Measurements from ENCODE around the gene PALM. TPM values are rescaled to one million over a fixed set of nuclear protein-coding genes. Genes with fewer than 3 reads are reported as not detected.

The PALM gene
- total RNA-seq, 2 experiments from 2014 or later: 1.2 TPM; not detected in 1

- TF ChIP-seq CTCF (conservative IDR thresholded peaks at IDR 0.05; ENCODE audit: low read length): no peak
- TF ChIP-seq EZH2phosphoT487 (IDR thresholded peaks at IDR 0.05; ENCODE audit: borderline replicate concordance, low read depth, low read length): no peak
- Histone ChIP-seq H3K4me3 (ENCODE audit: low read depth, low read length, poor library complexity, severe bottlenecking) (no peak overlapping the region), H3K9me3 (ENCODE audit: low read length) (no peaks in the 10 kb centered on the region), H3K79me2 (ENCODE audit: insufficient read depth, low read depth, low read length) (no peaks in the 10 kb centered on the region), H3K4me2 (ENCODE audit: low read length) (no peak overlapping the region), H3K4me1 (ENCODE audit: insufficient read depth, low read length, poor library complexity, severe bottlenecking) (no peaks in the 10 kb centered on the region), H2AFZ (ENCODE audit: low read length) (no peak overlapping the region), H3K36me3 (ENCODE audit: insufficient read depth, low read length) (no peaks in the 10 kb centered on the region), H3K27ac (ENCODE audit: low read depth, low read length, poor library complexity, severe bottlenecking) (no peak overlapping the region), H3K9me2 (ENCODE audit: insufficient read depth, low read length) (no peaks in the 10 kb centered on the region), H4K20me1 (ENCODE audit: insufficient read depth, low read length) (no peaks in the 10 kb centered on the region)
- ChIA-PET POLR2A (no interaction called here), CTCF (ENCODE audit: unreplicated experiment) (no interaction called here)
- DNase-seq (ENCODE audit: low spot score): no peak
- BruUV-seq (replicated peaks): no TSS peak
- intact Hi-C loops (cut with micrococcal nuclease; ENCODE audit: unreplicated experiment): no loop called here
Measured at GRCh38 chr19:772063-772462, 63.3 kb downstream of the PALM start.

GRCh38 chr19:772730-773436 lies 64.1 kb downstream of the PALM start:
- intact Hi-C loops (cut with micrococcal nuclease; ENCODE audit: unreplicated experiment): no loop called here
- H3K4me2 ChIP-seq (ENCODE audit: low read length): no peak overlapping the region
- no peak for DNase-seq (ENCODE audit: low spot score)
- H2AFZ ChIP-seq (ENCODE audit: low read length): no peak overlapping the region
- H3K4me1 ChIP-seq (ENCODE audit: insufficient read depth, low read length, poor library complexity, severe bottlenecking): no peaks in the 10 kb centered on the region
- no peaks in the 10 kb centered on the region for H3K9me2 ChIP-seq (ENCODE audit: insufficient read depth, low read length)
- no peak overlapping the region for H3K27ac ChIP-seq (ENCODE audit: low read depth, low read length, poor library complexity, severe bottlenecking)
- ChIA-PET CTCF (ENCODE audit: unreplicated experiment) (no interaction called here), POLR2A (no interaction called here)
- no peak overlapping the region for H3K4me3 ChIP-seq (ENCODE audit: low read depth, low read length, poor library complexity, severe bottlenecking)
- H3K36me3 ChIP-seq (ENCODE audit: insufficient read depth, low read length): no peaks in the 10 kb centered on the region
- TF ChIP-seq EZH2phosphoT487 (IDR thresholded peaks at IDR 0.05; ENCODE audit: borderline replicate concordance, low read depth, low read length) (no peak), CTCF (conservative IDR thresholded peaks at IDR 0.05; ENCODE audit: low read length) (no peak)
- no peaks in the 10 kb centered on the region for H3K9me3 ChIP-seq (ENCODE audit: low read length)
- no TSS peak for BruUV-seq (replicated peaks)
- no peaks in the 10 kb centered on the region for H4K20me1 ChIP-seq (ENCODE audit: insufficient read depth, low read length)
- H3K79me2 ChIP-seq (ENCODE audit: insufficient read depth, low read depth, low read length): no peaks in the 10 kb centered on the region

GRCh38 chr19:776549-776948 lies 67.8 kb downstream of the PALM start:
- H2AFZ ChIP-seq (ENCODE audit: low read length): no peak overlapping the region
- H3K9me2 ChIP-seq (ENCODE audit: insufficient read depth, low read length): no peaks in the 10 kb centered on the region
- intact Hi-C loops (cut with micrococcal nuclease; ENCODE audit: unreplicated experiment): no loop called here
- H3K27ac ChIP-seq (ENCODE audit: low read depth, low read length, poor library complexity, severe bottlenecking): no peak overlapping the region
- H3K4me2 ChIP-seq (ENCODE audit: low read length): no peak overlapping the region
- CTCF ChIA-PET (ENCODE audit: unreplicated experiment): no interaction called here
- no peak for DNase-seq (ENCODE audit: low spot score)
- BruUV-seq (replicated peaks): no TSS peak
- TF ChIP-seq CTCF (conservative IDR thresholded peaks at IDR 0.05; ENCODE audit: low read length): no peak
- no peak for TF ChIP-seq EZH2phosphoT487 (IDR thresholded peaks at IDR 0.05; ENCODE audit: borderline replicate concordance, low read depth, low read length)
- POLR2A ChIA-PET: no interaction called here
- no peaks in the 10 kb centered on the region for H3K36me3 ChIP-seq (ENCODE audit: insufficient read depth, low read length)
- no peaks in the 10 kb centered on the region for H3K4me1 ChIP-seq (ENCODE audit: insufficient read depth, low read length, poor library complexity, severe bottlenecking)
- no peaks in the 10 kb centered on the region for H3K79me2 ChIP-seq (ENCODE audit: insufficient read depth, low read depth, low read length)
- no peaks in the 10 kb centered on the region for H3K9me3 ChIP-seq (ENCODE audit: low read length)
- no peak overlapping the region for H3K4me3 ChIP-seq (ENCODE audit: low read depth, low read length, poor library complexity, severe bottlenecking)
- H4K20me1 ChIP-seq (ENCODE audit: insufficient read depth, low read length): no peaks in the 10 kb centered on the region
